Measurements from ENCODE around the gene PRKAB1. TPM values are rescaled to one million over a fixed set of nuclear protein-coding genes. Genes with fewer than 3 reads are reported as not detected.
A peak's percentile ranks its signal among the peaks of the same experiment; 100 is the strongest.
"Not testable (repeated sequence)": the region's sequence is repeated elsewhere in the genome, so short reads cannot be mapped to it uniquely, and the experiment has no call there.

Gene PRKAB1
- total and polyA plus RNA-seq, 7 donors, result 9.0 to 16.7 (median 11.9) TPM

DNA sequence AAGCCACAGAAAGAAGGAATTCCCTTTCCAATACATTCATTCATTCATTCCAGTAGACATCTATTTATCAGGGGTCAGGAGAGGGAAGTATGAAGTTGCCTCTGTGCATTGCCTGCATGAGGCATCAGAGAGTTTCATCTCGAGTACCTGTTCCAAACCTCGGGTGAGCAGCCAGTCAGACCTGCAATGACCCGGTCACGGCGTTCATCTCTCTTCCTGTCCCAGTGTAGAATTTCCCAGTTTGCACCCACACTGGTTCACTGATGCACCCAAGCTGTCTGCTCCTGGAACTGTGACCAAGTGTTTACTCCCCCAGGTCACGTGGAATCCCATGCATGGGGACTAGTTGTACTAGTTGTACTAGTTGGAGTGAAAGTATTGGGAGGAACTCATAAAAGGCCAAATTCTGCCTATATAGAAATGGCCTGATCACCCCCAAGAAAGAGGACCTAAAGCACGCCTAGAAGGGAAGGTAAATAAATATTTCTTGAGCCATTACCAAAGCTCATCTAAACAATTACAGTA lies 22.3 kb upstream of the PRKAB1 start:
- Histone ChIP-seq H3K27me3 (ENCODE audit: insufficient read depth in 3 of 3, low read length in 2 of 3) (no peaks in the 10 kb centered on the region), H3K9me3 (no peaks in the 10 kb centered on the region), H3K4me3 (no peak overlapping the region), H3K36me3 (ENCODE audit: insufficient read depth in 1 of 2, low read depth in 1 of 2) (peaks cover 4 to 19% of the 10 kb centered on the region in 2 donors), H3K27ac (peak overlapping the region; percentile 79), H3K4me1 (peaks cover 10% of the 10 kb centered on the region)
- peak in 1 of 2 donors; percentile 59 for DNase-seq
- intact Hi-C loops (cut with DNase I), result loop anchor here (5.0 kb wide), 2 partner anchors 53 to 198 kb away; partner anchors contain the start of gene TMEM233 (in 2 of the 2)
- 40 to 55% (median 42%) methylated on average over 7 of the region's 7 CpGs for WGBS, 3 donors
- TF ChIP-seq, protein P1, sequence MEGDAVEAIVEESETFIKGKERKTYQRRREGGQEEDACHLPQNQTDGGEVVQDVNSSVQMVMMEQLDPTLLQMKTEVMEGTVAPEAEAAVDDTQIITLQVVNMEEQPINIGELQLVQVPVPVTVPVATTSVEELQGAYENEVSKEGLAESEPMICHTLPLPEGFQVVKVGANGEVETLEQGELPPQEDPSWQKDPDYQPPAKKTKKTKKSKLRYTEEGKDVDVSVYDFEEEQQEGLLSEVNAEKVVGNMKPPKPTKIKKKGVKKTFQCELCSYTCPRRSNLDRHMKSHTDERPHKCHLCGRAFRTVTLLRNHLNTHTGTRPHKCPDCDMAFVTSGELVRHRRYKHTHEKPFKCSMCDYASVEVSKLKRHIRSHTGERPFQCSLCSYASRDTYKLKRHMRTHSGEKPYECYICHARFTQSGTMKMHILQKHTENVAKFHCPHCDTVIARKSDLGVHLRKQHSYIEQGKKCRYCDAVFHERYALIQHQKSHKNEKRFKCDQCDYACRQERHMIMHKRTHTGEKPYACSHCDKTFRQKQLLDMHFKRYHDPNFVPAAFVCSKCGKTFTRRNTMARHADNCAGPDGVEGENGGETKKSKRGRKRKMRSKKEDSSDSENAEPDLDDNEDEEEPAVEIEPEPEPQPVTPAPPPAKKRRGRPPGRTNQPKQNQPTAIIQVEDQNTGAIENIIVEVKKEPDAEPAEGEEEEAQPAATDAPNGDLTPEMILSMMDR (IDR thresholded peaks at IDR 0.05), result no peak
- peak; percentile 54 to 71 (median 66) for ATAC-seq

DNA sequence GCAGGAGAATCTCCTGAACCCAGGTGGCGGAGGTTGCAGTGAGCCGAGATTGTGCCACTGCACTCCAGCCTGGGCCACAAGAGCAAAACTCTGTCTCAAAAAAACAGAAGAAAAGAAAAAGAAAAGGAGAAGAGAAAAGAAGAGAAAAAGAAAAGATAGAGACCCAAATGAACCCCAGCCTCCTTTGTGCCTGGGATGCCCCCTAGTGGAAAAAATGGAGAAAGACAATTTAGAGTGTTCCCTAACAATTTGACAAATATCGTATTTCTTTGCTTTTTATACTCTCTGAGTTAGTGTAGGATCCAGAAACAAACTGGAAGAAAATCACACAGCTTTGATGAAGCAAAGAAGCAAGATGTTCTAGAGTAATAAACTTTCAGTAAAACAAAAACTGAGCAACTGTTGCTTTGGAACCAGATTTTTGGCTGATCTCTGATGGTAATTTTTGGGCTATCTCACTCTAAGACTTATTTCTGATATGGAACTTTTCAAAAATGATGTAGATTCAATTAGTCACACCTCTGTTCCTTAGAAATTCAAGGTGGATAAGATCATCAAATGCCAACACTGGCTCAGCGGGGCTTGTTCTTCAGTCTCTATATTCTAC lies 18.6 kb upstream of the PRKAB1 start:
- Histone ChIP-seq H3K27me3 (ENCODE audit: insufficient read depth in 3 of 3, low read length in 2 of 3) (no peaks in the 10 kb centered on the region), H3K9me3 (peaks cover 12% of the 10 kb centered on the region), H3K4me3 (no peak overlapping the region), H3K36me3 (ENCODE audit: insufficient read depth in 1 of 2, low read depth in 1 of 2) (no peaks in the 10 kb centered on the region), H3K27ac (no peak overlapping the region), H3K4me1 (peaks cover 6% of the 10 kb centered on the region)
- DNase-seq, result no peak
- TF ChIP-seq, protein P1 (IDR thresholded peaks at IDR 0.05), result peak; percentile 80
- 66 to 70% (median 69%) methylated on average over 4 of the region's 4 CpGs for WGBS, 3 donors
- intact Hi-C loops (cut with DNase I), result loop anchor here (5.0 kb wide), 2 partner anchors 57 to 202 kb away; partner anchors contain the start of gene TMEM233 (in 2 of the 2)
- no peak for ATAC-seq

DNA sequence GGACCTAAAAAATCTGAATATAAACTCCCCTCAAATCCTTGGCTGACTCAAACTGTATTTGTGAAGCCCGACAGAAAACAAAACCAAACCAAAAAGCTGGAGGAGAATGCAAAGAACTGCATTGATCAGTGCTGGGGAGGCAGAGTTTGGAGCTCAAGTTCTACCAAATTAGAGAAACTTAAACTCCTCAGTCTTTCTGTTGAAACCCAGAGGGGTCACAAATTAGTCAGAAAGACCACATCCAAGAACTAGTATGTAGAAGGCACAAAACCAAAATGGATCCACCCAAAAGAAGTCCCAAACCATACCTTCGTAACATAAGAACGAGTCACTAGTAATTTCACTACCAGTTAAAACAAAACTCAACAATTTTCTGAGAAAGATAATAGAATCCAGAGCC lies 15.3 kb upstream of the PRKAB1 start:
- Histone ChIP-seq H3K4me1 (no peaks in the 10 kb centered on the region), H3K4me3 (no peak overlapping the region), H3K9me3 (peaks cover 12% of the 10 kb centered on the region), H3K36me3 (ENCODE audit: insufficient read depth in 1 of 2, low read depth in 1 of 2) (no peaks in the 10 kb centered on the region), H3K27ac (no peak overlapping the region), H3K27me3 (ENCODE audit: insufficient read depth in 3 of 3, low read length in 2 of 3) (no peaks in the 10 kb centered on the region)
- intact Hi-C loops (cut with DNase I), result no loop called here
- TF ChIP-seq, protein P1 (IDR thresholded peaks at IDR 0.05), result no peak
- no peak for DNase-seq
- ATAC-seq, result no peak
- WGBS, 3 donors, result 62 to 80% (median 66%) methylated on average over 3 of the region's 3 CpGs

DNA sequence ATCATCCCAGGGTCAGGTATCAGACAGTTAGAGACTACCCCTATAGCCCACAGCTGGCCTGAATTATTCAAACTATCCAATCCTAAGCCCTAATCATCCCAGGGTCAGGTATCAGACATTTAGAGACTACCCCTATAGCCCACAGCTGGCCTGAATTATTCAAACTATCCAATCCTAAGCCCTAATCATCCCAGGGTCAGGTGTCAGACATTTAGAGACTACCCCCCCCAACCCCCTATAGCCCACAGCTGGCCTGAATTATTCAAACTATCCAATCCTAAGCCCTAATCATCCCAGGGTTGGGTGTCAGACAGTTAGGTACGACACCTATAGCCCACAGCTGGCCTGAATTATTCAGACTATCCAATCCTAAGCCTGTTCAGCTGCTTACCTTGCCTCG lies 10.9 kb upstream of the PRKAB1 start:
- H3K4me1 ChIP-seq; H3K27me3 ChIP-seq (ENCODE audit: insufficient read depth in 3 of 3, low read length in 2 of 3); intact Hi-C loops (cut with DNase I); H3K36me3 ChIP-seq (ENCODE audit: insufficient read depth in 1 of 2, low read depth in 1 of 2); H3K27ac ChIP-seq; DNase-seq; H3K4me3 ChIP-seq; ATAC-seq: not testable (repeated sequence)
- WGBS, 3 donors, result 74 to 84% (median 80%) methylated on average over 2 of the region's 2 CpGs
- peaks cover 10% of the 10 kb centered on the region for H3K9me3 ChIP-seq

DNA sequence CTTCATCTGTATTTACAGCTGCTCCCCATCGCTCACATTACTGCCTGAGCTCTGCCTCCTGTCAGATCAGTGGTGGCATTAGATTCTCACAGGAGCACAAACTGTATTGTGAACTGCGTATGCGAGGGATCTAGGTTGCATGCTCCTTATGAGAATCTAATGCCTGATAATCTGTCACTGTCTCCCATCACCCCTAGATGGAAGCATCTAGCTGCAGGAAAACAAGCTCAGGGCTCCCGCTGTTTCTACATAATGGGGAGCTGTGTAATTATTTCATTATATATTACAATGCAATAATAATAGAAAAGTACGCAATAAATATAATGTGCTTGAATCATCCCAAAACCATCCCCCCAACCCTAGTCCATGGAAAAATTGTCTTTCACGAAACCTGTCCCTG lies 9.8 kb upstream of the PRKAB1 start:
- H3K36me3 ChIP-seq (ENCODE audit: insufficient read depth in 1 of 2, low read depth in 1 of 2); H3K4me3 ChIP-seq; DNase-seq; H3K27ac ChIP-seq; intact Hi-C loops (cut with DNase I); H3K4me1 ChIP-seq; H3K27me3 ChIP-seq (ENCODE audit: insufficient read depth in 3 of 3, low read length in 2 of 3); H3K9me3 ChIP-seq; ATAC-seq: not testable (repeated sequence)
- 86 to 91% (median 91%) methylated on average over 6 of the region's 6 CpGs for WGBS, 3 donors

All from psoas muscle (tissue), 8 donors.